GM12875 (cell line): ENCODE measurements around the gene GRID1.

ENCODE experiments used
- H3K4me3 ChIP-seq: one replicate; pipeline ENCODE4 v1.5.1; 2011; ENCODE audit warnings: low read depth, low read length, control low read depth
- TF ChIP-seq, protein P1 (sequence below): IDR thresholded peaks from 2 replicates; pipeline ENCODE4 v1.5.1; 2011; ENCODE audit warnings: low read depth, mild to moderate bottlenecking, control low read depth, inconsistent platforms, low read length, moderate library complexity, borderline replicate concordance; ENCODE audit not compliant: insufficient read depth

The GRID1 gene

DNA sequence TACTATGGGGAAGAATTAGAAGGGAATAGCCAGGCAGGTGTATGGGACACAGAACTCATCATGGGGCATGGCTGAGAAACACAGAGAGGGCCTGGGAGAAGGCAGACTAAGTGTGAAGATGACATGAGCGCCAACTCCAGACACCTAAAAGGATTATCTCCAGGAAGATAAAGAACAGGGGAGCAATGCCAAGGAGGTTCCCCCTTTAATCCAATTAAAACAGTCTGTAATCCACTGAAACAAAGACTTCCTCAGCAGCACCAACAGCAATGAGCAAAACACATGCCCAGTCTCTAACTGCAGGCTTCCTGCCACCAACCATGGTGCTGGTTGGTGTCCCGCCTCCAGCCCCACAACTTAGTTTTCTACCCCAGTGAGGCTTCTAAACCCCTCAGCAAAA is 108.9 kb downstream of the GRID1 start:
- no peak overlapping the region for H3K4me3 ChIP-seq
- TF ChIP-seq, protein P1, sequence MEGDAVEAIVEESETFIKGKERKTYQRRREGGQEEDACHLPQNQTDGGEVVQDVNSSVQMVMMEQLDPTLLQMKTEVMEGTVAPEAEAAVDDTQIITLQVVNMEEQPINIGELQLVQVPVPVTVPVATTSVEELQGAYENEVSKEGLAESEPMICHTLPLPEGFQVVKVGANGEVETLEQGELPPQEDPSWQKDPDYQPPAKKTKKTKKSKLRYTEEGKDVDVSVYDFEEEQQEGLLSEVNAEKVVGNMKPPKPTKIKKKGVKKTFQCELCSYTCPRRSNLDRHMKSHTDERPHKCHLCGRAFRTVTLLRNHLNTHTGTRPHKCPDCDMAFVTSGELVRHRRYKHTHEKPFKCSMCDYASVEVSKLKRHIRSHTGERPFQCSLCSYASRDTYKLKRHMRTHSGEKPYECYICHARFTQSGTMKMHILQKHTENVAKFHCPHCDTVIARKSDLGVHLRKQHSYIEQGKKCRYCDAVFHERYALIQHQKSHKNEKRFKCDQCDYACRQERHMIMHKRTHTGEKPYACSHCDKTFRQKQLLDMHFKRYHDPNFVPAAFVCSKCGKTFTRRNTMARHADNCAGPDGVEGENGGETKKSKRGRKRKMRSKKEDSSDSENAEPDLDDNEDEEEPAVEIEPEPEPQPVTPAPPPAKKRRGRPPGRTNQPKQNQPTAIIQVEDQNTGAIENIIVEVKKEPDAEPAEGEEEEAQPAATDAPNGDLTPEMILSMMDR: no peak

DNA sequence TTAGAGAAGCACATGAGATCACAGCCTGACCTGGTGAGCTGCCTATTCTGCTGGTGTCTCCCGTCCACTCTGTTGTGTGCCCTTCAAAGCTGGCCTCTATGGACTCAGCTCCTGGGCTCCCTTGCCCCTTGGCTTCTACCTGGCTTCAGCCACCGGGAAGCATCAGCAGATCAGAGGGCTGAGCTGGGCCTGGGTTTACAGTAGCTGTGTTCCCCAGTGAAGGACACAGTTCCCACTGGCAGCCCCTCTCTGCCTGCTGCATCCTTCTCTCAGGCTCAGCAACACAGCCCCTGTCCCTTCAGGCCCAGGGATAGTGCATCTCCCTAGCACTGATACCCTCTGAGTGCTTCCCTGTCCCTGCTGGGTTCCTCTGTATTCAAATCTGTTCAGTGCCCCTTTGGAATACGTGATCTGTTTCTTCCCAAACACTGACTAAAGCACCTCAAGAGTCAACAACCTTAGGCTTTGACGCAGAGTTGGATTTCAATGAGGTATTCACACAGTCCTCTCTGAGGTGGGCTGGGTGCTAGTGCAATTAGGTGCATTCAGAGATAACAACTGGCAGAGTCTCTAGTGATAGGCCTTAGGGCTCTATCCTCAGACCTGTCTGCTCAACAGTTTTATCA is 109.8 kb downstream of the GRID1 start:
- TF ChIP-seq, protein P1: no peak
- no peak overlapping the region for H3K4me3 ChIP-seq

DNA sequence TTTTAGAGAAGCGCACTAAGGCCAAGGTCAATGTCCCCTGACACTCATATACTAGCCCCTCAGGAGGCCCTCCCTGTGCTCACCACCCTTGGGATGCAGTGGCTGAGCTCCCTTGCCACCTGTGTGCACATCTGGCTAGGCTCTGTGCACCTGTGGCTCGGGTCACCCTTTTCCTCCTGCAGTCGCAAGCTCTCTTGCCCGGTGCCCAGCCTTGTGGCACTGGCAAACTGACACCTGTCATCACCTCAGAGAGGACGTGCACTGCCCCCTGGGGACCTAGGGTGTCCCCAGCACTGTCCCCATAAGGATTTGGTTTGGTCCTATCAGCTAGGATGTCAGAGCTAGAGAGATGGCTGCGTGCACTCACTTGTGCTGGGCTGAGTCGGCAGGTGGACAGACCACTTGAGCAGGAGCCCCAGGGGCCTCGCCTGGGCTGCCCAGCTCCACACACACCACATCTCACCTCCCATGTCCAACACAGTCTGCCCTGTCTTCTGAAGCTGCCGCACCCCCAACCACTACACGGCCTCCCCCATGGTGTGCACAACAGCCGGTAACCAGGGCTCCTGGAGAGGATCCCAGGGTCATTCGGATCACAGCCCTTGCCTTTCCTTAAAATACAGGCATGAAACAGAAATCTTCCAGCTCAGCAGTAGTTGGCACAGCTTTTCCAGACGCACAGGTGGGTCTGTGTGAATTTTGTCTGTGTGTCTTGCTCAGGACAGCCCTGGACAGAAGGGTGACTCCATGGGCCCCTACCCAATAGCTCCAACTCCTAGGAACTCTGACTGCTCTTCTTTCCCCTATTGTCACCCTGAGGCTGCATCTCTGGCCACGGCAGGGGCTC is 111.0 kb downstream of the GRID1 start:
- TF ChIP-seq, protein P1: no peak
- no peak overlapping the region for H3K4me3 ChIP-seq

DNA sequence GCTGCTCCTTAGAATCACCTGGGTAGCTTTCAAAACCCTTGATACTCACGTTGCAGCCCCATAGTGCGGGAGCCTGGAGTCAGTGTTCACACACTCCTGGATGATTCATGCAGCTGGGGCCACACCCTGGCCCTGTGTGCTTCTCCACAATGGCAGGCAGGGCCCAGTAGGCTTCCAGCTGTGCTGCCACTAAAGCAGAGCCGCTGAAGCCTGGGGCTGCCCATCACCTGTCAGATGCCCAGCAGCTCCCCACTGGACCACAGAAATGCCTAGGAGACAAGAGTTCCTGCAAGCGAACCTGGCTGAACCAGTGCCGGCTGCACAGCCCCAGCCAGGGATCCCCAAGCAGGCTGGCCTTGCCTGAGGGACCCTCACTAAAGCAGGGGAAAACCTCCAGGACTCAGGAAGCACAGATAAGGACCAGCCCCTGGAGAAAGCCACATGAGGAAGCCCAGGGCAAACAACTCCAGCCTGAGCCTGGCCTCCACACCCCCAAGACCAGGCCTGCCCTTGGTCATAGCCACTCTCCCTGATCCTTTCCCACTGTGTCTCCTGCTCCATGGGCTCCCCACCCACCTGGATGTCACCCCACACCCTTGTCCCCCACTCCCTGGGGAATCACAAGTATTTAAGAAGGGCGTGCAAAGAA is 111.9 kb downstream of the GRID1 start:
- H3K4me3 ChIP-seq: no peak overlapping the region
- TF ChIP-seq, protein P1: no peak

DNA sequence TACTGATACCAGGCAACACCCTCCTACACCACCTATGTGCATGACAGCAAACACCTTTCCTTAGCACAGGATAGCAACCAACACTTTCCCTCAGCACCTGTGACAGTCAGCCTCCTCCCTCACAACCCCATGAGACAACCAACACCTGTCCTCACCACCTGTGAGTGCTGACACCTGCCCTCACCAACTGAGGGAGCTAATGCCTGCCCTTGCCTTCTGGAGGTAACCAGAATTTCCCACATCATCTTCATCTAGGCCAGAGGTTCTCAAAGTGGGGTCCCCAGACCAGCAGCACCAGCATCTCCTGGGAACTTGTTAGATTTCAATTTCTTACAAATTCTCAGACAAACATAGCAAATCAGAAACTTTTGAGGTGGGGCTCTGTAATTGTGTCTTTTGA is 112.5 kb downstream of the GRID1 start:
- TF ChIP-seq, protein P1: no peak
- no peak overlapping the region for H3K4me3 ChIP-seq

DNA sequence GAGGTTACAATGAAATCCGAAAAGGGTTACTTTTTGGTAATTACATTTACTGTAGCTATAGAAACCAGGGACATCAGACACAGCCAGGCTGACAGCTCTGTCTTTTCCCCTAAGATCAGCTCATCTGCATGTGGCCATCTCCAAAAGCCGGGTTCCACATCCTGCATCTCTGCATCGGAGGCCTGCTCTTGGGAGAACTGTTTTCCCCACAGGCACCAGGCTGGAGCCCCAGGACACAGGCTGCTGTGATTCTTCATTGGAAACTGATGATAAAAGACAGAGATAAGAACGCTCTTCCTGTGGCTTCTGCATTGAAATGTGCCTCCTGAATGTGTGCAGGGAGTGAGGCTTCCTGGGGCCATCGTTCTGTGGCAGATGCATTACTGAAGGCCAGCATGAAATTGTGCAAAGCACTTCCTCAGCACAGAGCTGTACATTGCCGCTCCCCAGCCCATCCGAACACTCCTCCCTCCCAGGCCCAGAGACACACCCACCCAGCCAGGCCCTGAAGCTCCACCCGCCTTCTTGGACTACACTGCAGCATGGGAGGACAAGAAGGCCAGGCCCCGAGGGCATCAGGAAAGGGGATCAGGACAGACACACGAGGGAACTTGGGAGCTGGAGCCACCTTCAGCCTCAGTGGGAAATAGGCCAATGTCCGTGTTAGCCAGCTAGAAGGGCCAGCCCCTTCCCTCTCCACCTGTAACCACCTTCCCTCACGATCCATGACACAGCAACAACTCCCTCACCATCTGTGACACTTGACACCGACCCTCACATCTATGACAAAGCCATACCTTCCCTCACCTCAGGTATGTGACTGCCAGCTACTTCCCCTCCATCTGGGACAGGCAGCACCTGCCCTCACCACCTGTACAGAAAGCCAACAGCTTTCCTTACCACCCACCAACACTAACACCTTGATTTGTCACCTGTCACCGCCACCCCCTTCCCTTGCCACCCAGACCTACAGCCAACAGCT is 113.2 kb downstream of the GRID1 start:
- TF ChIP-seq, protein P1: no peak
- H3K4me3 ChIP-seq: no peak overlapping the region
